ENCODE data around the gene OR9A2.

Gene OR9A2

GRCh38 chr7:143012409-143012808 is 14.5 kb downstream of the OR9A2 start:
- H3K9me3 ChIP-seq (ENCODE audit: severe bottlenecking) = no peaks in the 10 kb centered on the region
- H3K36me3 ChIP-seq = no peaks in the 10 kb centered on the region
- no peak for TF ChIP-seq CTCF (IDR thresholded peaks at IDR 0.05; ENCODE audit: low read depth, low read length)
- no peaks in the 10 kb centered on the region for H3K27me3 ChIP-seq (ENCODE audit: insufficient read depth, low read depth, severe bottlenecking)
- no peak overlapping the region for H3K27ac ChIP-seq
- no peak overlapping the region for H3K4me3 ChIP-seq (ENCODE audit: low read depth, low read length)
- DNase-seq = no peak

GRCh38 chr7:143012001-143012400 is 14.9 kb downstream of the OR9A2 start:
- TF ChIP-seq CTCF (IDR thresholded peaks at IDR 0.05; ENCODE audit: low read depth, low read length) = no peak
- Histone ChIP-seq H3K27me3 (ENCODE audit: insufficient read depth, low read depth, severe bottlenecking) (no peaks in the 10 kb centered on the region), H3K9me3 (ENCODE audit: severe bottlenecking) (no peaks in the 10 kb centered on the region), H3K27ac (no peak overlapping the region), H3K4me3 (ENCODE audit: low read depth, low read length) (no peak overlapping the region), H3K36me3 (no peaks in the 10 kb centered on the region)
- DNase-seq = no peak

GRCh38 chr7:143008007-143008901 is 18.7 kb downstream of the OR9A2 start:
- peak; percentile 75 for DNase-seq

GRCh38 chr7:143005632-143006260 is 21.2 kb downstream of the OR9A2 start:
- Histone ChIP-seq H3K9me3 (ENCODE audit: severe bottlenecking) (no peaks in the 10 kb centered on the region), H3K4me3 (ENCODE audit: low read depth, low read length) (no peak overlapping the region), H3K27ac (no peak overlapping the region), H3K27me3 (ENCODE audit: insufficient read depth, low read depth, severe bottlenecking) (no peaks in the 10 kb centered on the region), H3K36me3 (no peaks in the 10 kb centered on the region)
- no peak for TF ChIP-seq CTCF (IDR thresholded peaks at IDR 0.05; ENCODE audit: low read depth, low read length)
- no peak for DNase-seq

More at GRCh38 chr7:143008007-143008901, 18.7 kb downstream of the OR9A2 start:
- TF ChIP-seq CTCF (IDR thresholded peaks at IDR 0.05; ENCODE audit: low read depth, low read length) = peak; percentile 88
- Histone ChIP-seq H3K4me3 (ENCODE audit: low read depth, low read length) (no peak overlapping the region), H3K36me3 (no peaks in the 10 kb centered on the region), H3K27ac (no peak overlapping the region), H3K9me3 (ENCODE audit: severe bottlenecking) (no peaks in the 10 kb centered on the region), H3K27me3 (ENCODE audit: insufficient read depth, low read depth, severe bottlenecking) (no peaks in the 10 kb centered on the region)

GRCh38 chr7:143003393-143004051 is 23.4 kb downstream of the OR9A2 start:
- peak; percentile 50 for TF ChIP-seq CTCF (IDR thresholded peaks at IDR 0.05; ENCODE audit: low read depth, low read length)
- Histone ChIP-seq H3K27me3 (ENCODE audit: insufficient read depth, low read depth, severe bottlenecking) (no peaks in the 10 kb centered on the region), H3K27ac (no peak overlapping the region), H3K4me3 (ENCODE audit: low read depth, low read length) (peak overlapping the region; percentile 32), H3K36me3 (no peaks in the 10 kb centered on the region), H3K9me3 (ENCODE audit: severe bottlenecking) (no peaks in the 10 kb centered on the region)
- peak; percentile 23 for DNase-seq
